Smooth muscle cell (in vitro differentiated cells): Measurements from ENCODE around the gene OR52J3. TPM values are rescaled to one million over a fixed set of nuclear protein-coding genes. Genes with fewer than 3 reads are reported as not detected.

ENCODE experiments used
- DNase-seq: peaks from one replicate; lab custom pipeline; 2025; ENCODE audit not compliant: unreplicated experiment; lab: John Stamatoyannopoulos, UW
- H2AFZ ChIP-seq: fragments of 200-600 bp; sonication (generic); 2 replicates; pipeline ENCODE4 v1.6.0; 2016; ENCODE audit warnings: antibody characterized with exemption, low read depth, mild to moderate bottlenecking
- H3F3A ChIP-seq: fragments of 200-600 bp; sonication (generic); 2 replicates; pipeline ENCODE4 v1.6.0; 2017; ENCODE audit warnings: antibody characterized with exemption, low read depth
- H3K27ac ChIP-seq: fragments of 200-600 bp; sonication (generic); 2 replicates; pipeline ENCODE4 v1.5.1; 2016; ENCODE audit warnings: low read depth, mild to moderate bottlenecking
- H3K27me3 ChIP-seq: fragments of 200-600 bp; sonication (generic); 2 replicates; pipeline ENCODE4 v1.6.1; 2016; ENCODE audit warnings: low read depth, mild to moderate bottlenecking
- H3K36me3 ChIP-seq: fragments of 200-600 bp; sonication (generic); 2 replicates; pipeline ENCODE4 v1.5.1; 2016; ENCODE audit warnings: low read depth
- H3K4me1 ChIP-seq: fragments of 200-600 bp; sonication (generic); 2 replicates; pipeline ENCODE4 v1.5.1; 2016; ENCODE audit warnings: low read depth
- H3K4me2 ChIP-seq: fragments of 200-600 bp; sonication (generic); 2 replicates; pipeline ENCODE4 v1.6.0; 2016; ENCODE audit warnings: mild to moderate bottlenecking
- H3K4me3 ChIP-seq: fragments of 200-600 bp; sonication (generic); 2 replicates; pipeline ENCODE4 v1.5.1; 2016; ENCODE audit warnings: mild to moderate bottlenecking
- H3K79me2 ChIP-seq: fragments of 200-600 bp; sonication (generic); 2 replicates; pipeline ENCODE4 v1.6.0; 2016; ENCODE audit warnings: low read depth, mild to moderate bottlenecking
- H3K9ac ChIP-seq: fragments of 200-600 bp; sonication (generic); 2 replicates; pipeline ENCODE4 v1.6.0; 2016; ENCODE audit warnings: low read depth
- H3K9me3 ChIP-seq: fragments of 200-600 bp; sonication (generic); replicated peaks from 2 replicates; pipeline ENCODE4 v1.5.1; 2016; ENCODE audit warnings: low read depth
- H4K20me1 ChIP-seq: fragments of 200-600 bp; sonication (generic); 2 replicates; pipeline ENCODE4 v1.6.0; 2016; ENCODE audit warnings: low read depth
- CTCF ChIP-seq: fragments of 200-600 bp; sonication (generic); IDR thresholded peaks from 2 replicates; pipeline ENCODE4 v1.5.1; 2017; ENCODE audit warnings: borderline replicate concordance, mild to moderate bottlenecking, antibody characterized with exemption; ENCODE audit not compliant: insufficient read depth, poor library complexity, severe bottlenecking
- WGBS: methylation state at CpG from one replicate; pipeline ENCODE4 v1.1.7; 2016; ENCODE audit warnings: low lambda C conversion rate; 5-methylcytosine and 5-hydroxymethylcytosine counted together
- polyA plus RNA-seq: library from polyadenylated mRNA; unstranded; fragments of >200 nt; fragmentation: Nextera tagmentation; extraction: Ambion mirVana; gene quantifications from 2 replicates; pipeline ENCODE4 v1.2.1, GENCODE V29; 2016
- total RNA-seq: library from RNA; depleted of rRNA; stranded (reverse); fragments of >200 nt; gene quantifications from 2 replicates; pipeline ENCODE4 v1.2.3, GENCODE V29; 2014

OR52J3 gene
- total and polyA plus RNA-seq, 2 experiments from 2014 or later: not detected

- TF ChIP-seq CTCF: no peak
Measured at GRCh38 chr11:5088556-5088955, 42.2 kb downstream of the OR52J3 start.

GRCh38 chr11:5090668-5091067, 44.3 kb downstream of the OR52J3 start:
- Histone ChIP-seq H3F3A (no peaks in the 10 kb centered on the region), H3K9me3 (no peaks in the 10 kb centered on the region), H4K20me1 (no peaks in the 10 kb centered on the region), H3K27ac (no peak overlapping the region), H3K9ac (no peak overlapping the region), H2AFZ (no peak overlapping the region), H3K79me2 (no peaks in the 10 kb centered on the region), H3K4me1 (peaks cover 8% of the 10 kb centered on the region), H3K4me2 (no peak overlapping the region), H3K27me3 (no peaks in the 10 kb centered on the region), H3K4me3 (no peak overlapping the region), H3K36me3 (no peaks in the 10 kb centered on the region)
- no peak for DNase-seq
- 96% methylated on average over 1 of the region's 1 CpG for WGBS
- no peak for TF ChIP-seq CTCF

More at GRCh38 chr11:5088556-5088955, 42.2 kb downstream of the OR52J3 start:
- H3K4me3 ChIP-seq: no peak overlapping the region
- H3K27me3 ChIP-seq: no peaks in the 10 kb centered on the region
- peaks cover 8% of the 10 kb centered on the region for H3K4me1 ChIP-seq
- no peaks in the 10 kb centered on the region for H3K79me2 ChIP-seq
- H2AFZ ChIP-seq: no peak overlapping the region
- DNase-seq: no peak
- no peaks in the 10 kb centered on the region for H3K9me3 ChIP-seq
- no peaks in the 10 kb centered on the region for H3F3A ChIP-seq
- H4K20me1 ChIP-seq: no peaks in the 10 kb centered on the region
- H3K4me2 ChIP-seq: no peak overlapping the region
- H3K36me3 ChIP-seq: no peaks in the 10 kb centered on the region
- no peak overlapping the region for H3K9ac ChIP-seq
- no peak overlapping the region for H3K27ac ChIP-seq

- Histone ChIP-seq H3K4me2 (no peak overlapping the region), H3K4me3 (no peak overlapping the region), H3K79me2 (no peaks in the 10 kb centered on the region), H4K20me1 (no peaks in the 10 kb centered on the region), H3K27ac (no peak overlapping the region), H3K36me3 (no peaks in the 10 kb centered on the region), H3K9me3 (no peaks in the 10 kb centered on the region), H3K4me1 (peaks cover 8% of the 10 kb centered on the region), H2AFZ (no peak overlapping the region), H3F3A (no peaks in the 10 kb centered on the region), H3K27me3 (no peaks in the 10 kb centered on the region), H3K9ac (no peak overlapping the region)
- no peak for TF ChIP-seq CTCF
- 84% methylated on average over 8 of the region's 8 CpGs for WGBS
- no peak for DNase-seq
Measured at GRCh38 chr11:5092821-5093585, 46.7 kb downstream of the OR52J3 start.

GRCh38 chr11:5096011-5096410, 49.7 kb downstream of the OR52J3 start:
- DNase-seq: no peak
- H3K9me3 ChIP-seq: no peaks in the 10 kb centered on the region
- no peaks in the 10 kb centered on the region for H3K27me3 ChIP-seq
- H3K79me2 ChIP-seq: no peaks in the 10 kb centered on the region
- no peak for TF ChIP-seq CTCF
- no peak overlapping the region for H3K9ac ChIP-seq
- no peaks in the 10 kb centered on the region for H3F3A ChIP-seq
- H3K4me2 ChIP-seq: no peak overlapping the region
- H2AFZ ChIP-seq: no peak overlapping the region
- H3K4me1 ChIP-seq: no peaks in the 10 kb centered on the region
- H3K27ac ChIP-seq: no peak overlapping the region
- H4K20me1 ChIP-seq: no peaks in the 10 kb centered on the region
- no peaks in the 10 kb centered on the region for H3K36me3 ChIP-seq
- no peak overlapping the region for H3K4me3 ChIP-seq
- WGBS: 77% methylated on average over 2 of the region's 2 CpGs
